HG02571 (cell line): Measurements from ENCODE around the gene CD2.
"Not testable (repeated sequence)": the region's sequence is repeated elsewhere in the genome, so short reads cannot be mapped to it uniquely, and the experiment has no call there.

Experiments used
- ATAC-seq: cut with Tn5 transposase; IDR thresholded peaks from one replicate; pipeline ENCODE4 v1.9.1; 2021; ENCODE audit warnings: mild to moderate bottlenecking, moderate library complexity; ENCODE audit not compliant: unreplicated experiment

CD2 gene

DNA sequence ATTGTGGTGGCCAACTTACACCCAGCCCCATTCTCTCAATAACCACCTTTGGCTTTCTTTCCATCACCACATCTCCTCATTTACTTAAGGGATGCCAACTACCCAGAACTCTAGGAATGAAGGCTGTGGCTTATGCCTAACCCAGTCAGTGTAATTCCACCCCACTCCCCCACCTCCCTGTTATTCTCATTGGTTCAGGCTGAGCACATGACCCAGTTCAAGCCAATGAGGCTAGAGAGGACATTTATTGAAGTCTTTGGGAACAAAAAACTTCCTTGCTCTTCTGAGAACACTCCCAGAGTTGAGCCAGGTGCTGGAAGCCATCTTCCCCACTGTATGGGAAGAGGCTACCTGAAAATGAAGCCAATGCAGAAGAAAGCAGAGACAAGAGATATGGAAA lies 22.8 kb upstream of the CD2 start:
- ATAC-seq = no peak

DNA sequence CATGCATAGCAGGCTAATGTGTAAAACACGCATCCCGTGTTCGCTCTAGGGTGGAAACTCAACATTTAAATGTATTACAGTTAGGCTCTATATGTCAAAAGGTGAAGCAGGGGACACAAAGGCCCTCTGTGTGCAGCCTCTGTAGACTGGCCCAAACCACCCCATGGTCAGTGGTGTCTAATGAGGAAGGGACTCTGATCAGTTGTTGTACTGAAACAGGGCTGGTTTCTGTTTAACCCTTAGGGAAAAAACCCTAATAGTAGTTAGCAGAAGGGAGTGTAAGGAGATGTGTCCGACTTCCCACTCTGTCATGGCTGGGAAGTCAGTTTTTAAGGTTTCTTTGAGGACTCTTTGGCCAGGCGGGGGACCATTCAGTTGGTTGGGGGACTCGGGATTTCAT lies 21.5 kb upstream of the CD2 start:
- no peak for ATAC-seq

DNA sequence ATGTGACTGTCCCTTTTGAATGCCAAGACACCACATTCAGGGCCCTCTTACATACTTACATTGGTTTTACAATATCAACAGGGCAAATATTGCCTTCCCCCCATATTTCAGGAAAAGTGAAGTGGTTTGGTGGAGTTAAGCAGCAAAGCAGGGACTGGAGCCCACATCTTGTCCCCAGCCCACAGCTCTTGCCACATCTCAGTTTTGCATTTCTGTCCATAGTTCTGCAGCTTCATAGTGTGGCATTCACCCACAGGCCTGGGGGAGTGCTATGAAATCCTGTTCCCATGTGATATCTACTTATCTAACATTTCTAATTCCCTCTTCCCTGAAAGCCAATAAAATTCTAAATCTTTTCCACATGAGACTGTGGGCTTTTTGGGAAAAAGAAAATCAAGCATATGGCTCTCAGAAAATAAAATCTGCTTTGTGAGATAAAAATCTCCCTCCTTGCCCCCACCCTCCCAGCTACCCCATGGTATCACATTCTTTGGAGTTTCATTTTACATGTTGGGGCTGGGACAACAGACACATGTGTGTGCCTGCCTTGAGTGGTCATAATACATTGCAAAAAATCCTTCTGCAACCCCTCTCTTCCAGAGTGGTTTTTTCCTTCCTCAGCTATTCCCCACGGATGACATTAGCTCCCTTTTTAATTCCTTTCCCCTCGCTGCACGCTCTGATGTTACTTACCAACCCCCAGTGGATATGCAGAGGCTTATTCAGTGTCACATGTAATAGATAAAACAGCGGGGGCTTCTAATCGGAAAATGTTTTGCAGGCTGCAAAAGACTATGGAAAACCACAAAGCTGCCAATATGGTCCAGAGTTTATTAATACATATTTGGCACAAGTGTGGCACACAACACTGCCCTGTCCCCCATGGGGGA lies 20.5 kb upstream of the CD2 start:
- no peak for ATAC-seq

DNA sequence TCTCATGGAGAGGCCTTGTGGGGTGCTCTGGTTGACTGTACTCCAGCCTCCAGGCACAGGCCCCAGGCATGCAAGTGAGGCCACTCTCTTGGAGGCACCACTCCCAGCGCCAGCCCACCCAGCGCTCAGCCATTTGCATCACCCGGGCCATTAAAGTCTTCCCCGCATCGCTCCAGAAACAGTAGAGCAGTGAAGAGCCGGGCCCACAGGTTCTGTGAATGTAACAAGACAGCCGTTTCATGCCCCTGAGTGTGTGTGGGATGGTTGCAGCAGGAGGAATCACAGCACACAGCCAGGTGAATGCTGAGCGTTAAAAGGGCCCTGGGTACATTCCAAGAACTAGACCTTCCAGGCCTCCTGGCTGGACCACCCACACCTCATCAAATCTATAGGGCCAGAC lies 19.0 kb upstream of the CD2 start:
- ATAC-seq = no peak

DNA sequence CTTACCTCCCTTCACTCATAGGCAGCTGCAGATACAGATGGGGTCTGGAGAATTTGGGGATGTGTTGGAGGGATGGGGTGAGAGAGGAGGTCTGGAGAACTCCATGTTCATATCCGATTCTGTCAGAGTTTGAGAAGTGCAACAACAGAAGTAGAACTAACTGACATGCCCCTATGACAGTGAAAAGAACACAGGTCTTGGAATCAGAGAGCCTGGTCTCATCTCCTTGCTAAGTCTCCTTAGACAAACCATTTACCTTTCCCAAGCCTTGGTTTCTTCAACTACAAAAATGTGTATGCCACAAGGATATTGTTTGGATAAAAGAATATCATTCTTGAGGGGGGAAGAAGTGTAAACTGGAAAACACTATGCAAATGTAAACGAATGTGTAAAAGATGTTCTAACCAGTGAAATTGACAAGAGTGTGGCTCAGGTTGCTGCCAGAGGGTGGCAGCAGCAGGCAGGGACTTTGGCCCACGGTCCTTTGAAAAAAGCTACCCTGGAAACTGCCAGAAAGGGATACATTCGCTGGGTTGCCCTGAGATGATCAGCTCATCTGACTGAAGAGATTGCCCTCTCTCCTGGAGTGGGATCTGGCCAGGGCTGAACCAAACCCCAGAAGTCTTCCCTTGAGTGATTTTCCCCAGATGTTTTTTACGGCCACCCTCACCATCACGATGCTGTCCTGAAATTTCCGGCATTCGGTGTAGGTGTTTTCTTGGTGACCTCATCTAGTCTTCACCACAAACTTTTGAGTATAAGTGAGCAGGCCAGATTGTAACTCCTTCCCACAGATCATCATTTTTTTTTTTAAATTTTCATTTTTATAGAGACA lies 17.0 kb upstream of the CD2 start:
- ATAC-seq = peak; percentile 43

DNA sequence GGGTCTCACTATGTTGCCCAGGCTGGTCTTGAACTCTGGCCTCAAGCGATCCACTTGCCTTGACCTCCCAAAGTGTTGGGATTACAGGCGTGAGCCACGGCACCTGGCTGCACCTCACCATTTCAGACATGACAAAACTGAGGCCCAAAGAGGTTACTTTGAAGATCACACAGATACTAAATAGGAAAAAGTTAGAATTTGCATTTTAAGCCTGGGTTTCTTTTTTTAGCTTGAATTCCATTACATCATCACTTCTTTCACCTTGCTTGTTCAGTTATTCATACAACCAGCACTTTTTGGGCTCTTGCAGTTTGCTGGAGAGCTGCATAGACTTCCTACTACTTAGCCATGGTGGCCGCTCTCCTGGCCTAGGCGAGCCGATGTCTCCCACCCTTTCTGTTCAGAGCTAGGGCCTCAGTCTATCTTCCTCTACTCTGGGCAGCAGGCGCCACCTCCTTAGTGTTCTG lies 16.3 kb upstream of the CD2 start:
- peak; percentile 31 for ATAC-seq

DNA sequence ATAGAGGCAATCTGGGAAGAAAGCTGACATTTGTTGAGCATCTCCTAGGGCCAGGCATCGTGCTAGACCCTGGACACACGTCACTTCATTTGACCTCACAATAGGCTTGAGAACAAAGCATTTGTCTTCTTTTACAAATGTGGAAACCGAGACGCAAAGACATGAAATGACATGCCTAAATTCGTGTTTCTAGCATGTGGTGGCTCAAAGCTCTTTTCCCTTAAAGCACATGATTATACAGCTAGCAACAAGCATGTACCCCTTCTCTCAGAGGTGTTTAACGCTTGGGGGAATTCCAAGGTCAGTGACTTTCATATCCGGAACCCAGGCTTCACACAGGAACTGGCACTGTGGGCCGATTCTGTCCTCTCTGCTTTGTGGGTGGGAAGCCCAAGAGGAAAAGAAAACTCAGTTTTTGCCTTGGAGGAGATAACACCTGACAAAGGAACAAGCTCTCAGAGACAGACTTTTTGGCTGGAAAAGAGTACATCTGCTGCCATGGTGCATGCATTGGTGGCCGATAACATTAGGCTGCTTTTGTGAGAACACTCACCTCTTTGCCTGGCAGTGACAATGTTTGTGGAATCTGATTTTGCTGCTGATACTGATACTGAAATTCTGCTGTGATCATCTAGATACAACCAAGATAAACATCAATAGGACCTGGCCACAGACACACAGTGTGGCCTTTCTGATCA lies 15.4 kb upstream of the CD2 start:
- peak; percentile 53 for ATAC-seq

DNA sequence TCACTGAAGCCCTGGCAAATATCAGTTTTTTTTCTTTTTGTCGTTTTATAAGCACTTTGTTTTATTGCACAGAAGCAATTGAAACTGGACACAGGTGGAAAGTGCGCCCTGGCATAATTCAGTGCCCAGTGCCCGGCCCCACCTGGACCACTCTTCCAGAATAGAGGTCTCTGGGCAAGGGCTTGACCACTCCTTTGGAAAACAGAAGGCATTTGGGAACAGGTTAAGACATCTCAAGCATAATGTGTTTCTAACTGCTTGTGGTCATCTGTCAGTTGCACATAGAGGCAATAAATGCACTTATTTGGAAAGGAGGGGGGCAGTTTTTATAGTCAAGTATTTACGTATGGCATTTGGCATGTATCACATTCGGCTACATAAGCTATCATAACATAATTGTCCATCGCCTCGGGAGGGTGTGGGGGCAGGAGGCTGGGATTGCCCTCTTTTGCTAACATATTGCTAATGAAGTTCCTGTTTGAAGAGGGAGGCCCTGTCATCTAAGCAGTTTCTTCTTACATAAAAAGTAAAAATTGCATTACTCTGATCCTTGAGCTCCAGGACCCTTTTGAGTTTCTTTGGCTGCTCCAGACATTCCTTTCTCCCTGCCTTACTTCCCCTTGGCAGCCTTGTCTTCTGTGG lies 14.7 kb upstream of the CD2 start:
- no peak for ATAC-seq

DNA sequence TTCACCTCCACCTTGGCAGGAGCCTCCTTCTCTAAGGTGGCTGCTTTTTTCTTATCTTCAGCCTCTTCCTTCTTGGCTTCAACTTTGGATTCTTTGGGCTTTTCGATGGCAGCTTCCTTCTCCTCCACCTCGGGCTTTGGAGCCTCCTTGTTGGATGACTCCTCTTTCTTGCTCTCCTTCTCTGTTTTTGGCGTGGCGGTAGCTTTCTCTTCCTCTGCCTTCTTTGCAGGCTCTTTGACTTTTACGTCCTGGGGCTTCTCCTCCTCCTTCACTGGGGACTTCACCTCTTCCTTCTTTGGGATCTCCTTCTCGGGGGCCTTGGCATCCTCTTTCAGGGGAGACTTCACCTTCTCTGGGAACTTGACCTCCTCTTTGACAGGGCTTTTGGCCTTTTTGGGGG lies 13.9 kb upstream of the CD2 start:
- no peak for ATAC-seq

DNA sequence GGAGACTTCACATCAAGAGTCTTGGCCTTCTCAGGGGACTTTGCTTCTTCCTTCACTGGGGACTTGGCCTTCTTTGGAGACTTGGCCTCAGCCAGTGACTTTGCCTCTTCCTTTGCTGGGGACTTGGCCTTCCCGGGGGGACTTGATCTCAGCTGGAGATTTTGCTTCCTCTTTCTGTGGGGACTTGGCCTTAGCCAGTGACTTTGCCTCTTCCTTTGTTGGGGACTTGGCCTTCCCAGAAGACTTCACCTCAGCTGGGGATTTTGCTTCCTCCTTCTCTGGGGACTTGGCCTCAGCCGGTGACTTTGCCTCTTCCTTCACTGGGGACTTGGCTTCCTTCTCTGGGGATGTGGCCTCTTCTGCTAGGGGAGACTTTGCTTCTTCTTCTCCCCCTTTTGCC lies 13.5 kb upstream of the CD2 start:
- no peak for ATAC-seq

DNA sequence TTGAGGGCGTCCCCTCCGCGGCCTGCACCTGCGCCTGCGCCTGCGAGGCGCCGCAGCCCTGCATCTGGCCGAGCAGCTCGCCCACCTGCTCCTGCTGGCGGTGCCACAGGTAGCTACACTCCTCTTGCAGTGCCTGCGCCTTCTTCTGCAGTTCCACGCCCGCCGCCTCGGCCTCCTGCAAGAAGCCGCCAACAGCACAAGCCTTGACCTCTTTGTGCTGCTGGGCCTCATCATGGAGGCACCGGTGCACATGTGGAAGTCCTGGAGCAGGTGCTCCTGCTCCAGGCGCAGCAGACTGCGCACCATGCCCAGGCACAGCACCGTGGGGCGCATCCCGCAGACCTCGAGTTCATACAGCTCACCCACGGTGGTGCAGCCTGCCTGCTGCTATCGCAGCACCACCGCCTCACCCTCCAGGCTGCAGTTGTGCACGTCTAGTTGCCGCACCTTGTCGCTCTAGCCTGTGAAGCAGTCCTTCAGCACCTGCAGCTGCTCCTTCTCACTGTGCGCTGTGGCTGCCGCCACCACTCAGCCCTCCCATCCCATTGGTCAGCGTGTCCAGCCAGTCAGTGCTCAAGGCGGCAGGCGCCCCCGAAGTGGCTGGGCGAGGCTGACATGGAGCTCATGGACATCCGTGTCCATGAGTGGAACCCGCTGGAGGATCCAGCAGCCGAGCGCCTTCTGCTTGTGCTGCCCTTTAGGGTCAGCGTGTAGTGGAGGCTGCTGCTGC lies 12.2 kb upstream of the CD2 start:
- no peak for ATAC-seq

DNA sequence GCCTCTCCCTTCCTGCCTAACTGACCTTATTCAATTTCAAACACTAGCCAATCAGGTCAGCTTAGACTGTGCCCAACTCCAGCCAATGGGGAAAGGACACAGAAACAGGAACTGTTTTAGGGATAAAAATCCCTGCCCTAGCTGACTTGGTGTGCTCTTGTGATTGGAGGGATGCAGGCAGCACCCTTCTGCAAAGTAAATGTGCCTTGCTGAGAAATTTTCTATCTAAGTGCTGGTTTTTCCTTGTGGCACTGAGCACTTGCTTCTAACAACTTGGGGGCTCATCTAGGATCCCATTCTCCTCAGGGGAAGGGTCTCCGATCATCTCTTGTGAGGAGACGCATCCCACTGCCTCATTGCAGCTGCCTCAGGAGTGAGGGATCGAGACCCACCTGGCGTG lies 10.7 kb upstream of the CD2 start:
- no peak for ATAC-seq

DNA sequence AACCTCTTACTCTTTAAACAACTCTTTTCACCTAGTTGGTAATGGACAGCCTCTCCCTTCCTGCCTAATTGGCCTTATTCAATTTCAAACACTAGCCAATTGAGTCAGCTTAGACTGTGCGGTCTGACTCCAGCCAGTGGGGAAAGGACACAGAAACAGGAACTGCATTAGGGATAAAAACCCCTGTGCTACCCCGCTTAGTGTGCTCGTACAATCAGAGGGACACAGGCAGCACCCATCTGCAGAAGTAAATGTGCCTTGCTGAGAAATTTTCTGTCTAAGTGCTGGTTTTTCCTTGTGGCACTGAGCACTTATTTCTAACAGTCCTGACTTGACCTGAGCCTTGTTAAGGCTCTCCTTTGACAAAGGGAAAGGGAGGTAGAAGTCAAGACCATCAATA lies 6.0 kb upstream of the CD2 start:
- no peak for ATAC-seq

DNA sequence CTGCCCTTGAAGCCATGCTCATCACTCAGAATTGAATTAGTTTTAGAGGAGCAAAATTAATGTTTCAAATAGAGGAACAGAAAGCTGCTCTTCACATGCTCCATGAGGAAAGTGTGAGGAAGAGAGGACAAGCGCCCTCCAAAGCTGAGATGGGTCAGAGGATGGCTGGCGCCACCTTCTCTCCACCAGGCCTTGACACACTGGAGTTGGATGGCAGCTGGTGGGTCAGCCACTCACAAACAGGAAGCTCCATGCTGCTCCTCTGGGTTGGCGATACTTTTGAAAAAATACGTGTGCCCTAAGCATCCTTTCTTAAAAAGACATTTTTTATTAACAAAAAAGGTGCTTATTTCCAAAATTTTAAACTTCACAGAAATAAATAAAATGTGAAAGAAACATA lies 3.1 kb upstream of the CD2 start:
- no peak for ATAC-seq

DNA sequence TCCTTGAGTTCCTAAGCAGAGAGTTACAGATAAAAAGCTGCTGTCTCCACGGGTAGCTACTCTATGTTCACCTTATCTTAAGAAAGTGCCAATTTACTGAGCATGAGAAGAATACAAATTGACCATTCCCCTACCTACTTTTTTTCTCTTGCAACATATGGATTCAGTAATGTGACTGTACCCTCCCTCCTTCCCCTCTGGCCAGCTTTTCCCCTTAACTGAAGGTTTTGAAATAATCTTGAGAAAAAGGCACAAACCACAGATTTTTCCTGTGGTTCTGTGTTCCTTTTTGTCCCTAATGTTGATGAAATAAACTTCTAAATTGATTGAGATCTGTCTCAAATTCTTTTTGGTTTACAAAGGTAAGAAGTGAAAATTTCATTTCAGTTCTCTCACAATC lies 2.6 kb upstream of the CD2 start:
- ATAC-seq = no peak

DNA sequence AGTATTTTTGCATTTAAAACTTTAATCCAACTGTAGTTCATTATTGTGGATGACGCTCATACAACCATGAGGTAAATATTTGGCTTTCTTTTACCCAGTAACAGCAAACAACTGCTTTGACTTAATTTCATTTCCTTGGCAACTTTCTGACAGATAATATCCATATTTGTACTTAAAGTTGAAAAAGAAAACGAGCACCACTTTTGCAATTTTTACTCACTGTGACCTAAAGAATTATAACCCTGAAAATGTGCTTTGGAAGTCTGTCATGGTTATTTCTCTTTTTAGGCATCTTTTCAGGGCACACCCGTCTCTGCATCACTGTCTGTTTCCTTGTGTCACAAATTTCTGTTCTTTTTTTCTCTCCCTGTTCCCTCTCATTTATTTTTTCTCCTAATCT lies 918 bp upstream of the CD2 start:
- no peak for ATAC-seq

DNA sequence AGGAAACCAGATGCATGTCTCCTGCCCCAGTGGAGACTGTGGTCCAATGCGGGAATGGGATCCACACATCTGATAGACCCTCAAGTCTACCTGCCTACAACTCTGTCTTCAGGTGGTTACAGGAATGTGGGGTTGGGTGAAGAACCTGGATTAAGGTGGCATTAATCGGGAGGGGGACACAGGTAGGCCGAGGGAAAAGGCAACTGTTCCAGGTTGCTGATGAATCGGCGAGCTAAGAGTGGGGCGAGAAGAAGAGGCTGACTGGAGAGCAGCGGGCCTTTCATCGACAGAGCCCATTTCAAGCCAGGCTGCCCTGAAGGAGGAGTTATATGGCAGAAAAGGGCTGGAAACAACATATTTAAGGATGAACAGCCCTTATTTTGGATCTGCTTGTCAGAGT lies 836 bp downstream of the CD2 start:
- ATAC-seq = no peak

DNA sequence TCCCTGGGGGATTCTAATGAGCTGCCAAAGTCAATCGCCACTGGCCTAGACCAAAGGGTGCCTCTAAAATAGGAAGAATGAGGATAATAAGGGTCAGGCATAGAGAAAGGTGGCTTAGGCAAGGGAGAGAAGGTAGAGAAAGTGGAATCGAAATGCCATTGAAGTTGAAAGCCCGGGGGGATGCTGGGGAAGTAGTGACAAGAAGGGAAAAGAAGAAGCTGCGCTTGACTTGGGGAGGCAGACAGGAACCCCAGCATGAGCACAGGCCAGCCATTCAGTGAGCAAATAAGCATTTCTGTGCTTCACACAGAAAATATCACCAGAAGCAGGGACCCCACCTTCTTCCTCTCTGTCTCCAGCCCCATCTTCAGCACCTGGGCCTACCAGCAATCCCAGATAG lies 1.5 kb downstream of the CD2 start:
- no peak for ATAC-seq

DNA sequence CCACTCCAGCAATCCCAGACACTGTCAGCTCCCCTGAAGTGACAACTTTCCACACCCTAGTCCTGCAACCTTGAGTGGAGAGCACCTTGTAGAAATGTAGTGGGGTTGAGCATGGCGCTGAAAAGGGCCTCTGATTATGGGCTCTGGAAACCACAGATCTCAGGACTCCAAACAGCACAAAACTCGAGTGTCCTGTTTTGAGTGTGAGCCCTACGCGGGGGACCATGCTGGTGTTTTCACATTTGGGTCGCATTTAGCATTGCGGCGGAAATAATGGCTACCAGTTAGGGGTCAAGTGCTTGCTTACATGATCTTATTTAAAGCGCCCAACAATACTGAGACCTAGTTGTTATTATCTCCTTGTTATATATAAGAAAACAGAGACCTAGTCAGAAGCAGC lies 1.9 kb downstream of the CD2 start:
- ATAC-seq = not testable (repeated sequence)

DNA sequence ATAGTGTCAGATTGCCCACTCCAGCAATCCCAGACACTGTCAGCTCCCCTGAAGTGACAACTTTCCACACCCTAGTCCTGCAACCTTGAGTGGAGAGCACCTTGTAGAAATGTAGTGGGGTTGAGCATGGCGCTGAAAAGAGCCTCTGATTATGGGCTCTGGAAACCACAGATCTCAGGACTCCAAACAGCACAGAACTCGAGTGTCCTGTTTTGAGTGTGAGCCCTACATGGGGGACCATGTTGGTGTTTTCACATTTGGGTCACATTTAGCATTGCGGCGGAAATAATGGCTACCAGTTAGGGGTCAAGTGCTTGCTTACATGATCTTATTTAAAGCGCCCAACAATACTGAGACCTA lies 4.2 kb downstream of the CD2 start:
- ATAC-seq = not testable (repeated sequence)
